ENCODE measurements around the gene ACER2.
"Not testable (repeated sequence)": the region's sequence is repeated elsewhere in the genome, so short reads cannot be mapped to it uniquely, and the experiment has no call there.

ACER2 gene

DNA sequence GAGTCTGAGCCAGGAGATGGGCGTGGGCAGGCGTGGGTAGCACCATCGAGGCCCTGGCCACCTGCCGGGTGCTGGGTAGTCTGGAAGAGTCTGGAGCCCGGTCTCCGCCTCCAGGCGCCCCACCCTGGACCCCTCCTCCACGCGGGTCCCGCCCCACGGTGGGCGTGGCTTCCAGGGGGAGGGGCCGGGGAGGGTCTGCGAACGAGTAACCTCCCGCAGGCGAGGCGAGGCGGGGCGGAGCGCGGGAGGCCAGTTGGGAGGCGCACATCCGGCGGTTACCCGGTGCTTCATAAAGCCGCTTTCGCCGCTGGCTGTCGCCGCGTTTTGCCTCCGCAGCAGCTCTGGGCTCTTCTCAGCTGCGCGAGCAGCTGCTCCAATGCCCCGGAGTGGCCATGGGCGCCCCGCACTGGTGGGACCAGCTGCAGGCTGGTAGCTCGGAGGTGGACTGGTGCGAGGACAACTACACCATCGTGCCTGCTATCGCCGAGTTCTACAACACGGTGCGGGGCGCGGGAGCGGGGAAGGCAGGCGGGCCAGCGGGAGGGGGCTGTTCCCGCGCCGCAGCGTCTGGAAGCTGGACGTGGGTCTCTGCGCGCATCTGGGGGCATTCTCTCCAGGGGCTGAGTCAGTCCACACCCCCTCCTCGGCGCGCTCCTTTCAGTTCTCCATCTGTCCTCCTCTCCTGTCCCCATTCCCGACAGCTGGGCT lies at the start of gene ACER2:
Gene ACER2, plus strand, starts transcription at position 317 of the 708 bp plus-strand sequence. Its CDS starts 76 bp downstream, at position 393.
- DNase-seq (ENCODE audit: low read depth in 3 of 3), result peak; percentile 92

DNA sequence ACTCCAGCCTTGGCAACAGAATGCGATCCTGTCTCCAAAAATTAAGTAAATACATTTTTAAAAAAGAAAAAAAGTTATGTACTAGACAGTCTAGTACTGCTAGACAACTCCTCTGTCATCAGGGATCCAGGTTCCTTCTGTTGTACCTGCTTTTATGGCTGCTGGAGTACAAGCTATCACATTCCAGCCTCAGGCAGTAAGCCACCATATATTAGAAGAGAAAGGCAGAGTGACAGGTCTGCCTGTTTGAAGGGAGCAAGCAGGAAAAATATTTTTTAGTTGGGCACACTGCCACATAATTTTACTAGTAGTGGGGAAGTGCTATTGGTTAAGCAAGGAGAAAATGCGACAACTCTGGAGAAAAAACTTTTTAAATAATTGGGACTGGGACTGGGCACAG lies 39.7 kb upstream of the ACER2 start:
- no peak for DNase-seq (ENCODE audit: low read depth in 3 of 3)

DNA sequence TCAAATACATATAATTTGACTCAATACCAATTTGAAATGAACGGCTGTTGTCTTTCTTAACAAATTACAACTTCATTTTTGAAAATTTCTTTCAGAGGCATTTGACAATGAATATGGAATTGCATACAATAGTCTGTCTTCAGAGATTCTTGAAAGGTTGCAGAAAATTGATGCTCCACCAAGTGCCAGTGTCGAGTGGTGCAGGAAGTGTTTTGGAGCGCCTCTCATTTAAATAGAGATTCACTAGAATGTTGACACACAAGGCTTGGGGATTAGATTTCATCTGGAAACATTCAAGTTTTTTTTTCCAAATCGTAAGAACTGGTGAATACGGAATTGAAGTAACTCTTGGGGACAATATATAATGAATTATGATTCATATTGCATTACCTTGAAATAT lies 36.9 kb upstream of the ACER2 start:
- no peak for DNase-seq (ENCODE audit: low read depth in 3 of 3)

DNA sequence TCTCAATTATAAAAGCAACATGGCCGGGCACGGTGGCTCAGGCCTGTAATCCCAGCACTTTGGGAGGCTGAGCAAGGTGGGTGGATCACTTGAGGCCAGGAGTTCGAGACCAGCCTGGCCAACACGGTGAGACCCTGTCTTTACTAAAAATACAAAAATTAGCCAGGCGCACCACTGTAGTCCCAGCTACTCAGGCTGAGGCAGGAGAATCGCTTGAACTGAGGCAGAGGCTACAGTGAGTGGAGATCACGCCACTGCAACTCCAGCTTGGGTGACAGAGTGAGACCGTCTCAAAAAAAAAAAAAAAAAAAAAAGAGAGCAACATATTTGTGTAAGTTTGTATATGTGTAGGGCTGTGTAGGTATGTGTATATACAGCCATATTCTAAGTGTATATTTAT lies 36.2 kb upstream of the ACER2 start:
- DNase-seq (ENCODE audit: low read depth in 3 of 3), result no peak

DNA sequence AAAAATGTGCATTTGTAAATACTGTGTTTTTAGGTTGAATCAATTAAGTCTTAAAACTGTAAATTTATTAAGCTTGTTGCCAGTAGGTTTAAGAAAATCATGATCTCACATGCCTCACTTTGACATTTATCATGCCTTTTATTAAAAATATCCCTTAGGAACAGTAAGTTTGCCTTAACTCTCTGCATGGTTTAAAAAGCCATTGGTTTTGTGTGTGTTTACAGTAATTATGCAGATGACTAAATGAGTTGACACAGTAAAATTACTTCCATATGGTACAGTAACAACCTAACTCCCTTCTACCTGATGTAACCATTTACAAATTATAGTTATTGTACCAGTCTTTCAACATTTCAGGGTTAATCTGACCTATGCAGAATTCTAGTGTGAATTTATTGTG lies 35.3 kb upstream of the ACER2 start:
- DNase-seq (ENCODE audit: low read depth in 3 of 3), result no peak

DNA sequence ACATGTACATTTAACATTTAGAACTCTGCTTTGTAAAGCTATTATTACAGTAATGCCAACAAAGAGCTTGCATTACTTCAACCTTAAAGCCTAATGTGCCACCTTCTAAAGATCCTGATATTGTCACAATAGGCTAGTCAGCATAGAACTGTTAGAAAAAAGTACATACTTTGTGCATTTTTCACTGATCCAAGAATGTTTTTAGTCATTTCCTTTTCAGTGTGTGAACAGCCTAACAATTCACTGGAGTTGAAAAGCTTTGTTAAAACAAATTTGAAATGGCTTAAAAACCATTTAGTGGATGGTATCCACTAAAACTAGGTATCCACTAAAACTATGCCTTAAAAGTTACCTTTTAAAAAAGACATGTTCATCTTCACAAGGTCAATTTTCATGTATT lies 33.3 kb upstream of the ACER2 start:
- DNase-seq (ENCODE audit: low read depth in 3 of 3), result no peak

DNA sequence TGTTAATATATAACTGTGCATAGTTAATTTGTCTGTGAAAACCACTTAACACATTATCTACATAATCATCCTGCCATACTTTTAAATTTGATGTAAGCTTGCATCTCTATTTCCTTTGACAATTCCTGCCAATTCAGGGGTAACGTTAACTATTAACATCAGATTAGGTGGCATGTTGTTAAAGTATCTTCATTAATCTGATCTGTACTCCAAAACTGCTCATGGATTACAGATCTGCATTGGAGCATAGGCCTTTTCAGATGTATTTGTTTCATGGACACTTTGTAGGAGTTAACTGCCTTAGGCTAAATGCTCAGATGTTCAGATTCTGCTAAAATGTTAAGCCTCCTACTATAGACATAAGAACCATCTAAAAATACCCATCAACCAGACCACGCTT lies 31.9 kb upstream of the ACER2 start:
- no peak for DNase-seq (ENCODE audit: low read depth in 3 of 3)

DNA sequence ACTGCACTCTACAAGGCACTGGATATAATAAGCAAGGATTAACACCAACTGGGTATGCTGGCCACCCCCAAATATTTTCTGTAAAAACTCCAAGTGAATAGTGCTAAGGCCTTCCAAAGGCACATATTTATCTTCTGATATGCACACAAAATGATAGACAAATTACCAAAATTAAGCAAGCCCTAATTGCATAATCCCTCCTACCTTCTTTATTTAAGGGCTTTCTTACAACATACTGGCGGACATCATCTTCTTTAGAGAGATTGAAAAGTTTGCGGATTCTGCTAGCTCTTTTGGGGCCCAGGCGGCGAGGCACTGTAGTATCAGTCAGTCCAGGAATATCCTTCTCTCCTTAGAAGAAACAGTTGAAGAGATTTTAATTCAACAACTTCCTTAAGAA lies 30.6 kb upstream of the ACER2 start:
- DNase-seq (ENCODE audit: low read depth in 3 of 3), result no peak

DNA sequence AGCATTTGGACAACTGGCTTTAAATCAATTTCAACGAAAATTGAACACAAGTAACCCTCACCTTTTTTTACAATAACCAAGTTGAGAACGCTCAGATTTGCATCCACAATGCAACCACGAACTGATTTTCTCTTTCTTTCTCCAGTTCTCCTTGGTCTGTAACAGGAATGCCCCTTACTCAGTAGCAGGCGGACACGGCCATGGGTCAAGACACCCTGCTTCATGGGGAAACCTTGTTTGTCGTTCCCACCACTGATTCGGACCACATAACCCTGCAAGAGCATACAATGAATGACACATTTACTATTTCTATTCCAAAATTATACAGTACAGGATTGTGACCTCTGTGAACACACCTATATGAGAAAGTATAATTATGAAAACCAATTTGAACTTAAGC lies 30.2 kb upstream of the ACER2 start:
- no peak for DNase-seq (ENCODE audit: low read depth in 3 of 3)

DNA sequence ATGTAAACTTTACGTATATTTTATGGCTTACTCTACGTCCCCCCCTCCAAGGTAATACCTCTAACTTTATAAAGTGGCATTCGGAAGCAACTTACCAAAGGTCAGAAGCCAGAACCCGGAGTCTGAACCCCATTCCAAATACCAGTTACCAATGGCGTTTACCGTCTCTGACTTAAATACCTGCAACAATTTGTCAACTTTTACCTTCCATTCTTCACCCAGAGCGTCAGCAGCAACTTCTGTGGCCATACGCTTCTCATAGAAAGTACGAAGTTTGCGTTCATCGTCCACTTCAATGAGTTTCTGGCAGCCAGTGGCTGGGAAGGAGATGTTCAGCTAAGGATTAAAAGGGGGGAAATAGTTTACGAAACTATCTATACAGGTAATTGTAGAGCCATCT lies 29.5 kb upstream of the ACER2 start:
- DNase-seq (ENCODE audit: low read depth in 3 of 3), result no peak

DNA sequence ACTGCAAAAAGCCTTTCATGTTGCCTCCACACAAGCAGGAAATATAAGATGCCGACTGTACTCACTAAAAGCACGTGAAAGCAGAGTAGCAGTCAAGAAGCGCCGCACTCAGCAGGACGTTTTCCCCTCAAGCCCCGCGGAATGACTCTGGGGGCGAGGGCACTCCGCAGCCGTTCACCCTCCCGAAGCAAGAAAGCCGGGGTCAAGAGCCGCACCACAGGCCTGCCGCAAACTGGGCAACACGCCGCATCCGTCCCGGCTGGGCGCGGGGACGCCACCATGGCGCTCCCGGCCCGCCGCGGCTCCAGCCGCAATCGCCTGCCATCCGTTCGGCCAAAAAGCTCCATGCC lies 29.1 kb upstream of the ACER2 start:
- no peak for DNase-seq (ENCODE audit: low read depth in 3 of 3)

DNA sequence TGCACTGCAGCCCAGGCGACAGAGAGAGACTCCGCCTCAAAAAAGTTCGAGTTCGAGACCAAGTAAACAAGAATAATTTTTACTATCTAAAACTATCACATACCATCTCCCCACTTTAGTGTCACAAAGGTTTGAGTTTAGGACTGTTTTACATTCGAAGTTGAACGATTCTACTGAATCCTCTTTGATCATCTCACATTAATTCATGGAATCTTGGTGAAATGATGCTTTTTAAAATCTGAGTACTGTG lies 28.1 kb upstream of the ACER2 start:
- no peak for DNase-seq (ENCODE audit: low read depth in 3 of 3)

DNA sequence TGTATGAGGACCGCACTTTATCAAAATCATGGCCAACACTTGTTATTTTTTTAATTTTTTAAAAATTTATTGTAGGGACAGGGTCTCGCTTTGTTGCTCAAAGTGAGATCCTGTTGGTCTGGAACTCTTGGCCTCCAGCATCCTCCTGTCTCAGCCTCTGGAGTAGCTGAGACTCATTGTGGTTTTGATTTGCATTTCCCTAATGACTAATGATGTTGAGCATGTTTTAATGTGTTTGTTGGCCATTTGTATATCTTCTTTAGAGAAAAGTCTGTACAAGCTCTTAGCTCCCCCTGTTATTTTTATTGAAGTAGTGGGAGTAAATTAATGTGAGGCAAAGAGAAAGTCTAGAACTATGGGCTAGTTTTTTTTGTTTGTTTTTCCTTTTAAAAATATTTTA lies 27.2 kb upstream of the ACER2 start:
- no peak for DNase-seq (ENCODE audit: low read depth in 3 of 3)

DNA sequence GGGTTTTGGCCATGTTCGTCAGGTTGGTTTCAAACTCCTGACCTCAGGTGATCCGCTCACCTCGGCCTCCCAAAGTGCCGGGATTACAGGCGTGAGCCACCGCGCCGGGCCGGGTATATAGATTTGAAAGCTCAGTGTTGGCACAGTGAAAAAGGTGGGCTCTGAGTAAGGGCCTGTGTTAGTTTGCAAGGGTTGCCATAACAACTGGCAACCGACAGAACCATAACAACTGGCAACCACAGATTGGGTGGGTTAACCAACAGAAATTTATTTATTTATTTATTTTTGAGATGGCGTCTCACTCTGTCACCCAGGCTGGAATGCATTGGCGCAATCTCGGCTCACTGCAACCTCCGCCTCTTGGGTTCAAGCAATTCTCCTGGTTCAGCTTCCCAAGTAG lies 23.6 kb upstream of the ACER2 start:
- not testable (repeated sequence) for DNase-seq (ENCODE audit: low read depth in 3 of 3)

DNA sequence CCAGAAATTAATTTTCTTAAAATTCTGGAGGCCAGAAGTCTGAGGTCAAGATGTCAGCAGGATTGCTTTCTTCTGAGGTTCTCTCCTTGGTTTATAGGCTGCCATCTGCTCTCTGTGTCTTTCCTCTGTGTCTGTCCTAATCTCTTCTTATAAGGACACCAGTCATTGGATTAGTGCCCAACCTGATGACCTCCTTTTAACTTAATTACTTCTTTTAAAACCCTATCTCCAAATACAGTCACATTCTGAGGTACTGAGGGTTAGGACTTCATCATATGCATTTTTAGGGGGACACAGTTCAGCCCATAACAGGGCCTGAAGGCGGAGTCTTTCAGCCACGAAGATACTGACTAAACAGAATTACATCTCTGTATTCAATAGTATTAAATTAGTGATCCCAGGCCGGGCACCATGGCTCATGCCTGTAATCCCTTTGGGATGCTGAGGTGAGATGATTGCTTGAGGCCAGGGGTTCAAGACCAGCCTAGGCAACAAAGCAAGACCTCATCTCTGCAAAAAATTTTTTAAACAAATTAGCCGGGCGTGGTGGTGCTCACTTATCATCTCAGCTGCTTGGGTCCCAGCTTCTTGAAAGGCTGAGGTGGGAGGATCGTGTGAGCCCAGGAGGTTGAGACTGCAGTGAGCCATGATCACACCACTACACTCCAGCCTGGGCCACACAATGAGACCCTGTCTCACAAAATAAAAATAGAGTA lies 22.9 kb upstream of the ACER2 start:
- no peak for DNase-seq (ENCODE audit: low read depth in 3 of 3)

DNA sequence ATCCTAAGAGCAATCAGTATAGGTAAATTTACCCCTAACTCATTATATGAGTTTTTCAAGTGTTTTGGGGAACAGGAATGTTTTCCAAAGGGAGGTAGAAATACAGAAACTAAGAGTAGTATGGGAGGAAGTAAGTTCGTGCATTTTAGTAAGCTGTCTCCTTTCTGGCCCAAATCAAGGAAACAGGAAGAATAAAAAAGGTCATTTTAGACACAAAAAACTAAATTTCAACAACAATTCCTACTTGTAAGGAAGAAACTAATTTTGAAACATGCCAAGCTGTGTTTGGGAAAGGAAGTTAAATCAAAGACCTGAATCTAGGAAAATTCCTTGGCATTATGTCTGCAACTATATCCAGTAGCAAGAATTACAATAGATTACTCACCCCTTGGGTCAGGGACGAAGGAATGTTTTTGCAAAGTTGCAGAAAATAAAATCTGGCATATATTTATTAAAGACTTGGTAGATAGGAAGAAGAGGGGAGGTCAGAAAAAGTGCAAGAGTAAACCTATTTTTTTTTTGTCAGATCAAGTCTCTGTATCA lies 22.2 kb upstream of the ACER2 start:
- no peak for DNase-seq (ENCODE audit: low read depth in 3 of 3)

DNA sequence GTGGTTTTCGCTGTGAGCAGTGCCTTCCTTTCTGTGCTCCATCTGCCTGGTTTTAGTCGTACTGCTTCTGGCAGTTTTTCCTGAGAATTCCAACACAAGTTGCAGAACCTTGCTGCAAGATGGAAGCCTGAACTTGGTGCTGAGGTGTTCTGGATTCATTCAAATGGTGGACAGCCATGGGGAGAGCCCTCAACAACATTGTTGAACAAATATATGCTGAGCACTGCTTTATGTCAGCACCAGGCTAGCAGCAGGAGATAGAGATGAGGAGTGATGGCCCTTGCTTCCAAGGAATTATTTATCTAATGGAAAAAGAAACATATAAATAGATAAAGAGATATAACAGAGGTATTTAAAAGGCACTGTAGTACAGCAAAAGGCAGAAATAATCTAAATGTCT lies 21.5 kb upstream of the ACER2 start:
- DNase-seq (ENCODE audit: low read depth in 3 of 3), result no peak

DNA sequence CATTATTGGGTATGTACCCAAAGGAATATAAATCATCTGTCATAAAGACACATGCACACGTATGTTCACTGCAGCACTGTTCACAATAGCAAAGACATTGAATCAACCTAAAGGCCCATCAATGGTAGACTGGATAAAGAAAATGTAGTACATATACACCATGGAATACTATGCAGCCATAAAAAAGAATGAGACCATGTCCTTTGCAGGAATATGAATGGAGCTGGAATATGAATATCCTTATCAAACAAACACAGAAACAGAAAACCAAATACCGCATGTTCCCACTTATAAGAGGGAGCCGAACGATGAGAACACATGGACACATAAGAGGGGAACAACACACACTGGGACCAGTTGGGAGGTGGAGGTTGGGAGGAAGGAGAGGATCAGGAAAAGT lies 19.3 kb upstream of the ACER2 start:
- DNase-seq (ENCODE audit: low read depth in 3 of 3), result not testable (repeated sequence)

DNA sequence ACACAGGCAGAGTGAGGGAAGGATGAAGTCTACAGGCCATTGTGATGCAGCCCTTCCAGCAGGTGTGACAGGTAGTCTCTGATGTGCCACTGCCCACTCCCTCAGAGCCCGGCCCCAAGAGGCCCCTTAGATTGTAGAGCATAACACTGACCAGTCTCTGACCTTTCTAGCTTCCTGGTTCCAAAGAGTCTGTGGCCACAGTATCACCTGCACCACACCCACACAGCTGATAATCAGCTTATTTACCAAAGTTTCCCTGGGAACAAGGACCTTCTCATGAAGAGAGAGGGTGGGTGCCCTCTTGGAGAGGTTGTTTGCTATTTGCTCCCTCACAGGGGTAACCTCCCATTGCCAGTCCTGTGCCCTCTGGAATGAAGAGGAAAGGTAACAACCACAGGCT lies 11.0 kb upstream of the ACER2 start:
- no peak for DNase-seq (ENCODE audit: low read depth in 3 of 3)

DNA sequence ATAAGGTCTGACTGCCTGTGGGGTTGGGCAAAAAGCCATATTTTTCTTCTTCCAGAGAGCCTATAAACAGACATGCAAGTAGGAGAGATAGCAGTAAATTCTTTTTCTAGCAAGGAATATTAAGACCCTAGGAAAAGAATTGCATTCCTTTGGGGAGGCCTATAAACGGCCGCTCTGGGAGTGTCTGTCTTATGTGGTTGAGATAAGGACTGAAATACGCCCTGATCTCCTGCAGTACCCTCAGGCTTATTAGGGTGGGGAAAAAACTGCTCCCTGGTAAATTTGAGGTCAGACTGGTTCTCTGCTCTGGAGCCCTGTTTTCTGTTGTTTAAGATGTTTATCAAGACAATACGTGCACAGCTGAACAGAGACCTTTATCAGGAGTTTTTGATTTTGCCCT lies 5.6 kb upstream of the ACER2 start:
- not testable (repeated sequence) for DNase-seq (ENCODE audit: low read depth in 3 of 3)

DNA sequence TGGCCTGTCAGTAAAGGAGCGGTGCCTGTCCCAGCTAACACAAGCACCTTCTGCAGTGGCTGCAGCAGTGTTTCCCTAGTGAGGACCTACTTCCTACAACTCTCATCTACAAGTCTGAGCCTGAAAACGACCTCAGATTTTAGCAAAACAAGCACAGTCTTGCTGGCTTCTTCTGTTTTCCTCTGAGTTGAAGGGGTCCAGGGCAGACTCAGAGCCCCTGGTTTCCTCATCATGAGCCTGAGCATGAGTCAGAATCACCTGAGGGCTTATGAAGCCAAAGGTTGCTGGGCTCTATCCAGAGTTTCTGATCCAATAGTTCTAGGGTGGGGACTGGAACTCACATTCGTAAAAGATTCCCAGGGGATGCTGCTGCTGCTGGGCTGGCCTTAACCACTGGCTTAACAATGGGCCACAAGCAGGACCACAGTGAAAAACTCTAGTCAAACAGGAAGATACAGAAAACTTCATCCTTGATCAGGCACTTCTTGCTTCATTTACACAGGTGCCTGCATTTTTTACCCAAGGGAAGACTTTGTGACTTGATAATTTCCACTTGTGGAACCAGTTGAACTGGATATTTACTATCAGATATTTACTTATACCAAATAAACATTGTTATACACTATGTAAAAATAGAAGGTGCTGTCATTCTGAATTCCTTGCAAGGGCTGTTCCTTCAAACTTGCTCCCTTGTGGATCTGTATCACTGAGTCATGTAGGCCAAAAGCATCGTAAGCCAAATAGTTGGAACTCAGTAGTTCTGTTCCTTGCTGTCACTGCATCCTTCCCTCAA lies 4.3 kb upstream of the ACER2 start:
- DNase-seq (ENCODE audit: low read depth in 3 of 3), result no peak

DNA sequence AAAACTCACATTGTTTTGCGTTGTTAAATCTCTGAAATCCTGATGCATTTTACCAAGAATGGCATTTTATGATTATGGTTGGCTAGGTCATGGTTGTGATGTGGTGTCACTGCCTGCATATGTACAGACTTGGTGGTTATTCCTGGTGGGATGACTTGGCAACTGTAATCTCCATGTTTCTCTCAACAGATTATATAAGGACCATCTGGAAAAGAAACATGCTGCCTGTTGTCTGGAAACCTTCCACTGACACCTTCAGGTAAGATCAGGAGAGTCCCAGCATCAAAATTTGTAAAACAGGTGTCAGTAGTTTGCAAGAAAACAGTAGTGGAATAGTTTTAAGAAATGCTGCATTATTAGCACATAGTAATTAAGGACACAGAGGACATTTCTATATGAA lies 3.0 kb upstream of the ACER2 start:
- no peak for DNase-seq (ENCODE audit: low read depth in 3 of 3)

DNA sequence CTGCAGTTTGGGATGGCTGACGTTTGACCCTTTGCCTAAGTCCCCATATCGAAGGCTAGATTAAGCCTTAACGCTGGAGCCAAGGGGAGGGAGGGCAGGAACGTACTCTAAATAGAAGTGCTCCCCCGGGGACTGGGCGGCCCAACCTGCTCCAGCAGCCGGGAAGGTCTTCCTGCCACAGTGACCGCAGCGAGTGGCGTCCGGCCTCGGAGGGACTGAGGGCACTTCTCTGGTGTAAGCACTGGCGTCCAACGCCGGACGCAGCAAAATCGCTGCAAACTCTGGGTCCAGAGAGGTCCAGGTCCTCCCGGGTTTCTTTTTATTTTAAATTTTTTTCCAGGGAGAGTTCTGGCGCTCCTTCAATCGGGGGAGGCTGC lies 505 bp upstream of the ACER2 start:
- no peak for DNase-seq (ENCODE audit: low read depth in 3 of 3)

Data from stimulated activated CD4-positive, alpha-beta T cell treated with anti-CD3 and anti-CD28 coated beads, TNF-alpha, amount 100 ng/mL, for 4 hours (primary cell).